GM20000 (cell line): ENCODE results near the gene CETN1.
A peak's percentile ranks its signal among the peaks of the same experiment; 100 is the strongest.

Experiments used
- DNase-seq: peaks from one replicate; pipeline ENCODE4 v3.0.0; 2012; ENCODE audit warnings: low spot score
- CTCF ChIP-seq: IDR thresholded peaks from 2 replicates; pipeline ENCODE4 v1.5.1; 2012; ENCODE audit warnings: mild to moderate bottlenecking, control low read depth; ENCODE audit errors: extremely low read depth, missing control alignments

CETN1 gene

GRCh38 chr18:551404-552061 lies 28.6 kb upstream of the CETN1 start:
- DNase-seq, result peak; percentile 20
- TF ChIP-seq CTCF, result no peak

GRCh38 chr18:555705-556457 lies 24.3 kb upstream of the CETN1 start:
- DNase-seq, result no peak
- no peak for TF ChIP-seq CTCF

GRCh38 chr18:564708-565561 lies 15.2 kb upstream of the CETN1 start:
- no peak for DNase-seq
- no peak for TF ChIP-seq CTCF

DNA sequence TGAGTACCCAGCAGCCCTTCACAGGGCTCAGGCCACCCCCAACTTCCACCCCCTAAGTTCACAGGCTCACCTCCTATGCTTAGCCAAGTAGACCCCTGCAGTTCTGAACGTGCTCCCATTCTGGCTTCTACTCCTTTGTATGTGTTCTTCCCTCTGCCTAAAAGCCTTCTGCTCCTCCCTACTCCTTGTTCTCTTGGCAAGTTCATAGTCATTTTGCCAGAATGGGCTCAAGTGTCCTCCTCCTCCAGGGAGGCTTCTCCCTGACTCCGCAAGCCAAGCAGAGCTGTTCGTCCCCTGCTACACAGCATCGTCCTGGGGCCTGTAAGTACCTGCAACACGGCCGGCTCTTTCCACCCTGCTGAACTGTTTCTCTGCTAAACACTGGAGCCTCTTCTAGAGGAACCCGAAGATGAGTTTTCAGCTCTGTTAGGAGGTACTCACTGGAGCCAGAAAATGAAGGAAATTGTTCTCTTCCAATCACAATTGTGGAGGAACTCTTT lies 14.6 kb upstream of the CETN1 start:
- DNase-seq, result no peak
- TF ChIP-seq CTCF, result no peak

DNA sequence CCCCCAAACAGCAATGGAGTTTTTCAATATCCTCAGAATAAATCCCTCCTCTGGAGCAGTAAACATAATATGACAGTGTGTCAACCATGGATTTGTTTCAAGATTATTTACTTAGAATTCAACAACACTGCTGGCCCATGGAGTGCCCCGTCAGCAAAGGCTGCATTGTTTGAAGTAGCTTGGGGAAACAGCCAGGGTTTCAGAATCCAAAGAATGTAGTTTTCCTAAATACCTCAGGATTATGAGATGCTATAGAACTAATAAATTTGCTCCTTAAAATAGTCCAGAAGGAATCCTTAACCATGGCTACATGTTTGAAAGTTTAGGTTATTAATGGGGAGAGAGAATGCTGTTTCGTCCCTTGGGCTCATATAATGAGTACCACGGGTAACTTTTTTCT lies 13.1 kb upstream of the CETN1 start:
- no peak for TF ChIP-seq CTCF
- DNase-seq, result no peak

DNA sequence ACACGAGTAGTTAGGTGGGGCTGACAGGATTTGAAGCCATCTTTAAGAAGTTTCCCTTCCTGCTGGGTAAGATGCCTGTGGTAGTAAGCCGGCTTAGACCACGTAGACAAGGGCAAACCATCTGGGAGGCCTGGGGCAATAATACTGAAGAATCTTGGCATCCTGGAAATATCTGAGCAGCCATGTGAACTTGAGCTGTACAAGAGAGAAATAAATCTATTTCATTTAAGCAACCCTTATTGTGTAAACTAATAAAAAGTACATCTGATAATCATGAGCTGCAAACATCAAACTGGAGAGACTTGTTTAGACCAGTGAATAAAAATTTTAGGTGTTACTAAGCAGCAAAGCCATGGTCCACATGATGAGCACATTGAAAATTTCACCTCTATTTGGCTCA lies 11.4 kb upstream of the CETN1 start:
- no peak for TF ChIP-seq CTCF
- DNase-seq, result no peak

DNA sequence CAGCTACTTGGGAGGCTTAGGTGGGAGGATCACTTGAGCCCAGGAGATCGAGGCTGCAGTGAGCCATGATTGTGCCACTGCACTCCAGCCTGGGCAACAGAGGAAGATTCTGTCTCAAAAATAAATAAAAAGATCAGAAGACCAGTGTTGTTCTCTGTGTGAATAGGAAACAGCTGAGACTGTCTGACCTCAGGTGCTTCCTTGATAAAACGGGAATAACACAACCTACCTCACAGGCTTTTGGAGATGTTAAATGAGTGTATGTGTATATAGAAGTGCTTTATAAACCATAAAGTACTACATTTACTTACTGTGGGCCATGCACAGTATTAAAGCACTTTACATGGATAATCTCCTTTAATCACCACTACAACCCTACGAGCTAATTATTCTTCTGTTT lies 9.9 kb upstream of the CETN1 start:
- TF ChIP-seq CTCF, result no peak
- no peak for DNase-seq
